HG02798 (cell line): ENCODE results near the gene SERPINB1.
"Not testable (repeated sequence)": the region's sequence is repeated elsewhere in the genome, so short reads cannot be mapped to it uniquely, and the experiment has no call there.

Source experiments
- ATAC-seq: cut with Tn5 transposase; IDR thresholded peaks from one replicate; pipeline ENCODE4 v1.9.1; 2021; ENCODE audit warnings: mild to moderate bottlenecking; ENCODE audit not compliant: unreplicated experiment, poor library complexity

Gene SERPINB1

DNA sequence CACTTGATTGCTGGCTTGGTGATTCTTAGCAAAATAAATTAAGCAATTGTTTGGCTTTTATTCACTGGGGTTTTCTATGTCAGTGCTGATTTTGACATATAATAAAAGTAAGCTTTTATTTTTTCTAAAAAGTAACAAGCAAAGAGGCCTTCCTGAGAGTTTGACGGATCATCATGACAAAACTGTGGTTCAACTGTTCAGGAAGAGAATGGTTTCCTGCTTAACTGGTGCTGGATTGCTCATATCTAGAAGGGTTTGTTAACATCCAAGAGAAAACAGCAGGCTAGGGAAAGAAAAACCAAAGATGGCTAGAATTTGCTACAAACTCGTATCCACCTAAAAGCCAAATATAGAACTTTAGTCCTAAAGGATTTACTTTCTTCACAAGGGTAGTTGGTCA is 21.2 kb downstream of the SERPINB1 start:
- no peak for ATAC-seq

GRCh38 chr6:2819978-2820377 is 21.7 kb downstream of the SERPINB1 start:
- ATAC-seq, result no peak

- ATAC-seq, result no peak
These were observed 22.5 kb downstream of the SERPINB1 start for GRCh38 chr6:2819115-2819514.

DNA sequence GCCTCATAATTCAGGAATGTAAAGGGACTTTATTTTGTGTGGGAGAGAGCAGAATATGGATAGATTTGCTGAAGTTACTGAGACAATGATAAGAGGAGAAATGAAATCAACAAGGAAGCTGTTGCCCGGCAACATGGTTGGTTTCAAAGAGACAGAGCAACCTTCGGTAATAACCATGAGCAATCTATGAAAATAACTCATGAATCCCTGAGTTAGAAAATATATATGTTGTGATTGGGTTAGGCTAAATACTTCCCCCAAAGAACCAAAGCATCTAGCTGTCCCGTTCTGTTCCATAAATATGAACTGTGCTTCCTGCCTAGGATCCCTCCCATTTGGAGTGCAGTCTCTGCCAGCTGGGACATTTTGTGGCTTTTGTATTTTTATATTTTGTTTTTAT is 23.1 kb downstream of the SERPINB1 start:
- ATAC-seq, result no peak

- no peak for ATAC-seq
These were observed 23.7 kb downstream of the SERPINB1 start for GRCh38 chr6:2817903-2818443.

GRCh38 chr6:2816158-2816557 is 25.5 kb downstream of the SERPINB1 start:
- no peak for ATAC-seq

DNA sequence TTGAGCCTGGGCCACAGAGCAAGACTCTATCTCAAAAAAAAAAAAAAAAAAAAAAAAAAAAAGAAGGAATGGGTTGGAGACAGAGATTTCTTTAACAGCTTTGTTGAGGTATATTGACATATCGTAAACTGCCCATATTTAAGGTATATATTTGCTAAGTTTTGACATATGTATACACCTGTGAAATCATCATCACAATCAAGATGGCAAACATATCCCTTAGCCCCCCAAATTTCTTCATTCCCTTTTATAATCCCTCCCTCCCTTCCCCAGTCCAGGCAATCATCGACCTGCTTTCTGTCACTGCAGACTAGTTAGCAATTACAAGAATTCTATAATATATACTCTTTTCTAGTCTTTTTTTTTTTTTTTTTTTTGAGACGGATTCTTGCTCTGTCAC is 29.0 kb downstream of the SERPINB1 start:
- no peak for ATAC-seq

- ATAC-seq, result no peak
These were observed 31.5 kb downstream of the SERPINB1 start for GRCh38 chr6:2810092-2810671.

DNA sequence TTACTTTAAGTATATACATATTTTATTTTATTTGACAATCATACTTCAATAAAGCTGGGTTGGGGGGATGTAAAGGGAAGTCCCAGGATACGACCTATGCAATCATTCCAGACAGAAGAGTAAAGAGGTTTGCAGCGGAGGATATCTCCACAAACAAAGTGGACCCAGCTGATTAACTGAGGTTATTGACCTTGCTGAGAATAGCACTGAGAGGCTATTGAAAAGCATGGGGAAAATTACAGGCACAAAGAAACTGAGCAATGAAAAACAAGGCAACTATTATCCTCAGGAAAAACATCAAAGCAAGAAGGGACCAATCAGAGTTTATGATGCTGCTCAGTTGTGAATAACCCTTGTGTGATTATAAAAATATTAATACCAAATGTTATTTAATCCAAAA is 32.6 kb downstream of the SERPINB1 start:
- ATAC-seq, result no peak

GRCh38 chr6:2807342-2808090 is 34.1 kb downstream of the SERPINB1 start:
- ATAC-seq, result no peak

DNA sequence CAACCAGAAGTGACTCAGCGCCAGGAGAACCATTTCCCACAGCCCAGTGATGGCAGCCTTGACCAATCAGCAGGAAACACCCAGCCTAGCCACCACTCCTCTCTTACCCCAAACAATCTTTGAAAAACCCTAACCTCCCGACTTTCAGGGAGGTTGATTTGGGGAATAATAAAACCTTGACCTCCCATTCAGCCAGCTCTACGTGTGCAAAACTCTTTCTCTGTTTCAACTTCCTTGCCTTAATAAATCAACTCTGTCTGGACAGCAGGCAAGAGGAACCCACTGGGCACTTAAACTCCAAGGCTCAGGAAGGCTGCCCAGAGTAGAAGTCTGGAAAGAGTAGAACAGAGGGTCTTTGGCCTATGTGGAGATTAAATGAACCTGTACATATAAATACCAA is 35.0 kb downstream of the SERPINB1 start:
- ATAC-seq, result no peak

- no peak for ATAC-seq
These were observed 36.6 kb downstream of the SERPINB1 start for GRCh38 chr6:2805031-2805430.

- ATAC-seq, result no peak
These were observed 37.1 kb downstream of the SERPINB1 start for GRCh38 chr6:2804516-2804915.

GRCh38 chr6:2803731-2804429 is 37.8 kb downstream of the SERPINB1 start:
- no peak for ATAC-seq

GRCh38 chr6:2802521-2803060 is 39.1 kb downstream of the SERPINB1 start:
- ATAC-seq, result no peak

- ATAC-seq, result not testable (repeated sequence)
These were observed 40.0 kb downstream of the SERPINB1 start for GRCh38 chr6:2801687-2802086.

- no peak for ATAC-seq
These were observed 40.9 kb downstream of the SERPINB1 start for GRCh38 chr6:2800552-2801316.

DNA sequence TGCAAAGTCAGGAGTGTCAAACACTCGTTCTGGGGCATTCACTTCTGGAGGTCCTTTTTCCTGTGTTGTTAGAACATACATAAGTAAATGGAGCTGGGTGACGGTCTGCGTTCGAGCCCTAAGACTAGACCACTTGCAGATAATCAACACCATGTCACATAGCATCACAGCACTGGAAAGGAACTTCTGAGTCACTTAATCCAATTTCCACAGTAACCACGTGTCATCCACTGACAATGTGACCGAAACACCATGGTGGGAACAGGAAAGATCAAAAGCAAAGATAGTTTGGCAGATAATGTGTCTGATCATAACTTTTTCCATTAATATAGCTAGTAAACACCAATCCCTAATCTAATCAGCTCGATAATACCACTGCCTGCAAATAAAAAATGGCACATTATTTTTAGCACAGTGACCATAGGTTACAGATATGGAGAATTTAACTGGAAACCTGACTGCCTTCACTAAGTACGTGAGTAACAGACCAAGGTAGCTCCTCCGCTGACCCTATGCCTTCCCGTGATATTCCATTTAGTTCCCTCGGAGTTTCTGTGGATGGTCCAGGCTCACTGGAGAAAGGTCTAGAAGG is 41.6 kb downstream of the SERPINB1 start:
- no peak for ATAC-seq

GRCh38 chr6:2798586-2799134 is 43.0 kb downstream of the SERPINB1 start:
- ATAC-seq, result no peak
